Keratinocyte (primary cell): ENCODE results near the gene AAGAB. TPM values are rescaled to one million over a fixed set of nuclear protein-coding genes. Genes with fewer than 3 reads are reported as not detected.
"Not testable (repeated sequence)": the region's sequence is repeated elsewhere in the genome, so short reads cannot be mapped to it uniquely, and the experiment has no call there.

Experiments
- DNase-seq: peaks from one replicate; pipeline ENCODE4 v3.0.0-alpha.2; 2011; ENCODE audit warnings: low read depth, missing footprints, low spot score
- FAIRE-seq: peaks from 2 replicates; lab custom pipeline; 2011; peaks lifted over from hg19 to GRCh38; lab: Jason Lieb, UNC
- H2AFZ ChIP-seq: 2 replicates; pipeline ENCODE4 v1.6.0; 2012; ENCODE audit warnings: low read length, control low read depth, inconsistent platforms; ENCODE audit not compliant: control insufficient read depth
- H3K27ac ChIP-seq: 2 replicates; pipeline ENCODE4 v1.5.1; 2011; ENCODE audit warnings: low read length; ENCODE audit not compliant: control insufficient read depth, insufficient read depth
- H3K27me3 ChIP-seq: 3 replicates; pipeline ENCODE4 v1.6.0; 2011; ENCODE audit warnings: low read length; ENCODE audit not compliant: control insufficient read depth, insufficient read depth; ENCODE audit errors: extremely low read depth
- H3K36me3 ChIP-seq, 2 experiments: 2 replicates in 1 of 2; 3 replicates in 1 of 2; pipeline ENCODE4 v1.5.1; 2011; ENCODE audit warnings: low read length in 2 of 2, mild to moderate bottlenecking in 1 of 2; ENCODE audit not compliant: control insufficient read depth in 2 of 2, insufficient read depth in 2 of 2; ENCODE audit errors: extremely low read depth in 1 of 2
- H3K4me1 ChIP-seq: 3 replicates; pipeline ENCODE4 v1.5.1; 2011; ENCODE audit warnings: low read length; ENCODE audit not compliant: control insufficient read depth, insufficient read depth; ENCODE audit errors: extremely low read depth
- H3K4me2 ChIP-seq: 3 replicates; pipeline ENCODE4 v1.6.0; 2011; ENCODE audit warnings: low read depth, low read length; ENCODE audit not compliant: control insufficient read depth, insufficient read depth; ENCODE audit errors: extremely low read depth
- H3K4me3 ChIP-seq, 3 experiments: fragments of 200-600 bp in 1 of 3; sonication (generic) in 1 of 3; 2 replicates in 2 of 3; 3 replicates in 1 of 3; pipeline ENCODE4 v1.5.1; 2011 to 2016; ENCODE audit warnings: low read length in 3 of 3, mild to moderate bottlenecking in 3 of 3, control low read depth in 2 of 3, inconsistent platforms in 1 of 3, low read depth in 1 of 3, mixed read lengths in 1 of 3, mixed run types in 1 of 3, moderate library complexity in 1 of 3; ENCODE audit not compliant: control insufficient read depth in 2 of 3, insufficient read depth in 2 of 3; ENCODE audit errors: extremely low read depth in 1 of 3
- H3K79me2 ChIP-seq: 2 replicates; pipeline ENCODE4 v1.6.0; 2012; ENCODE audit warnings: low read length; ENCODE audit not compliant: control insufficient read depth, insufficient read depth
- H3K9ac ChIP-seq: 3 replicates; pipeline ENCODE4 v1.6.0; 2011; ENCODE audit warnings: low read length; ENCODE audit not compliant: control insufficient read depth, insufficient read depth; ENCODE audit errors: extremely low read depth
- H3K9me1 ChIP-seq: 3 replicates; pipeline ENCODE4 v1.6.0; 2011; ENCODE audit warnings: low read length; ENCODE audit not compliant: control insufficient read depth, insufficient read depth; ENCODE audit errors: extremely low read depth
- H3K9me3 ChIP-seq: 2 replicates; pipeline ENCODE4 v1.5.1; 2012; ENCODE audit warnings: low read depth, low read length; ENCODE audit not compliant: control insufficient read depth
- H4K20me1 ChIP-seq: 3 replicates; pipeline ENCODE4 v1.6.0; 2011; ENCODE audit warnings: low read length; ENCODE audit not compliant: control insufficient read depth, insufficient read depth; ENCODE audit errors: extremely low read depth
- EZH2 ChIP-seq: IDR thresholded peaks from one replicate; pipeline ENCODE4 v1.6.1; 2012; ENCODE audit warnings: inconsistent platforms, mild to moderate bottlenecking, low read length, moderate library complexity
- dilution Hi-C: fragments of 300-500 bp; cut with MboI; formaldehyde crosslinking; loops from one replicate; pipeline ENCODE4 v1.7.0; 2020; ENCODE audit warnings: low sequenced_read_pairs; ENCODE audit not compliant: extremely low pct_ligation_motif_present
- polyA plus RNA-seq, 5 experiments: library from polyadenylated mRNA; depleted of rRNA in 3 of 5; stranded (reverse) in 3 of 5; stranded (forward) in 1 of 5; unstranded in 1 of 5; fragments of >200 nt; gene quantifications; 1 replicate in 1 of 5; 2 replicates in 3 of 5; 3 replicates in 1 of 5; pipeline versions ENCODE4 v1.2.1 to v1.2.3, GENCODE V29; 2011 to 2012; ENCODE audit warnings: missing spikeins in 2 of 5, low read depth in 1 of 5, low replicate concordance in 1 of 5
- TF ChIP-seq, protein P1 (sequence below), 3 experiments: IDR thresholded peaks in 1 of 3; conservative IDR thresholded peaks in 1 of 3; optimal IDR thresholded peaks in 1 of 3; 2 replicates in 2 of 3; 3 replicates in 1 of 3; pipeline versions ENCODE3 to v1.5.1; 2011; ENCODE audit warnings: low read length in 3 of 3, mild to moderate bottlenecking in 3 of 3, moderate library complexity in 2 of 3, control low read depth in 1 of 3, inconsistent platforms in 1 of 3; ENCODE audit not compliant: insufficient read depth in 2 of 3; ENCODE audit errors: extremely low read depth in 1 of 3

Gene AAGAB
- polyA plus RNA-seq, 1 donor (not counting 4 experiments of a cell fraction or from before 2014, with no cell fraction given) = 82.7 TPM

DNA sequence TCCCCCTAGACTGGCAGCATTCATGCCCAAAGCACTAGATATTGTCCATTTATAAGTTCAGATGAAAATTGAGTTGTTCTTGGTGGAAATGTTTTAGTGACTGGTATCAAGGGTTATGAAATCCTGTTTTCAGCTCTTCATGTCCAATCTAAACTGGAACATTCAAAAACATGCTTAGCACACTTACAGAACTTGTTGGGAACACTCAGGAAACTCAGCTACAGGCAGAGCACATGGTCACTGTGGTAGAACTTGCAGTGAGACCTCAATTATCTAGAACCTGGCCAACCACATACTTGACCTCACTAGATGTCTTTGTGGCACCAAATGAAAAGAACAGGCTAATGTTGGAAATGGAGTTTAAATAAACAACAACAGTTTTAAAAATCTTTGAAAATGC, 100.2 kb downstream of the AAGAB start:
- TF ChIP-seq, protein P1, sequence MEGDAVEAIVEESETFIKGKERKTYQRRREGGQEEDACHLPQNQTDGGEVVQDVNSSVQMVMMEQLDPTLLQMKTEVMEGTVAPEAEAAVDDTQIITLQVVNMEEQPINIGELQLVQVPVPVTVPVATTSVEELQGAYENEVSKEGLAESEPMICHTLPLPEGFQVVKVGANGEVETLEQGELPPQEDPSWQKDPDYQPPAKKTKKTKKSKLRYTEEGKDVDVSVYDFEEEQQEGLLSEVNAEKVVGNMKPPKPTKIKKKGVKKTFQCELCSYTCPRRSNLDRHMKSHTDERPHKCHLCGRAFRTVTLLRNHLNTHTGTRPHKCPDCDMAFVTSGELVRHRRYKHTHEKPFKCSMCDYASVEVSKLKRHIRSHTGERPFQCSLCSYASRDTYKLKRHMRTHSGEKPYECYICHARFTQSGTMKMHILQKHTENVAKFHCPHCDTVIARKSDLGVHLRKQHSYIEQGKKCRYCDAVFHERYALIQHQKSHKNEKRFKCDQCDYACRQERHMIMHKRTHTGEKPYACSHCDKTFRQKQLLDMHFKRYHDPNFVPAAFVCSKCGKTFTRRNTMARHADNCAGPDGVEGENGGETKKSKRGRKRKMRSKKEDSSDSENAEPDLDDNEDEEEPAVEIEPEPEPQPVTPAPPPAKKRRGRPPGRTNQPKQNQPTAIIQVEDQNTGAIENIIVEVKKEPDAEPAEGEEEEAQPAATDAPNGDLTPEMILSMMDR (optimal IDR thresholded peaks at IDR 0.05 in 1 of 3, IDR thresholded peaks at IDR 0.05 in 1 of 3, conservative IDR thresholded peaks at IDR 0.05 in 1 of 3; ENCODE audit: extremely low read depth in 1 of 3, insufficient read depth in 2 of 3, low read length in 3 of 3) = no peak
- no peak for TF ChIP-seq EZH2
- Histone ChIP-seq H3K4me2 (no peak overlapping the region), H3K27me3 (no peaks in the 10 kb centered on the region), H3K4me1 (peaks cover 24% of the 10 kb centered on the region), H3K9me1 (peaks cover 2% of the 10 kb centered on the region), H3K36me3 (peaks cover 6 to 17% of the 10 kb centered on the region in 2 experiments), H3K9ac (no peak overlapping the region), H3K27ac (no peak overlapping the region), H4K20me1 (no peaks in the 10 kb centered on the region), H3K79me2 (peaks cover 77% of the 10 kb centered on the region), H3K4me3 (no peak overlapping the region), H2AFZ (no peak overlapping the region), H3K9me3 (no peaks in the 10 kb centered on the region)
- DNase-seq = no peak
- dilution Hi-C loops = no loop called here
- FAIRE-seq = no peak

DNA sequence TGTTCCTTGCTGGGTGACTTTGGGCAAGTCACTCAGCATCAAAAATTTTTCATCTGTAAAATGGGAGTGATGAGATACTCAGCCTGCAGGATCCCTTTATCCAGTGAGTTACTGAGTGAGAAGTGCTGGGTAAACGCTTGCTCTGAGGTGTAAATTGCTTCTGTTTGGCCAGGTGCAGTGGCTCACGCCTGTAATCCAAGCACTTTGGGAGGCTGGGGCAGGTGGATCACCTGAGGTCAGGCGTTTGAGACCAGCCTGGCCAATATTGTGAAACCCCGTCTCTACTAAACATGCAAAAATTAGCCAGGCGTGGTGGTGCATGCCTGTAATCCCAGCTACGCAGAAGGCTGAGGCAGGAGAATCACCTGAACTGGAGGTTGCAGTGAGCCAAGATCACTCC, 101.4 kb downstream of the AAGAB start:
- Histone ChIP-seq H3K79me2 (peaks cover 78% of the 10 kb centered on the region), H3K4me1 (peaks cover 36% of the 10 kb centered on the region), H3K36me3 (peaks cover 6 to 15% of the 10 kb centered on the region in 2 experiments), H3K27ac (peak overlapping the region; percentile 23)
- FAIRE-seq, H3K9me3 ChIP-seq, H3K9ac ChIP-seq, H4K20me1 ChIP-seq, DNase-seq, H3K9me1 ChIP-seq, H3K27me3 ChIP-seq, H2AFZ ChIP-seq, H3K4me2 ChIP-seq, H3K4me3 ChIP-seq, dilution Hi-C loops: not testable (repeated sequence)

DNA sequence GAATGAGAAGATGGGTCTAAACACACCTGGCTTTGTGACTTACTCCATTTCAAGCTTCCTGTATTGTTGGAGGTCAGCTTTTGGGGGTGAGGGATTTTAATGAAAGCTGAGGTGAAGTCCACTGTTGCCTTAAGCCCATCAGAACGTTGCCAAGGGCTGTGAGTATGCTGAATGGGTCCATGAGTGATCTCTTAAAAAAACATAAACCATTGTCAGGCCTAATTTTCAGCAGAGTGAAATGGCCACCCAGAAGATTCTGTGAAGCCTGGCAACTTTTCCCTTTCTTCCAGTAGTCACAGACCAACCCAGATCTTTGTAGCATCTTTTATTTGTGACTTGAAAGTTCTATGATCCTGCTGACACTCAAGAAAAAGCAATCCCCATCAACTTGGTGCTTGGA, 102.0 kb downstream of the AAGAB start:
- dilution Hi-C loops = no loop called here
- peaks cover 78% of the 10 kb centered on the region for H3K79me2 ChIP-seq
- no peak overlapping the region for H3K4me2 ChIP-seq
- no peak for TF ChIP-seq EZH2
- TF ChIP-seq, protein P1 (optimal IDR thresholded peaks at IDR 0.05 in 1 of 3, IDR thresholded peaks at IDR 0.05 in 1 of 3, conservative IDR thresholded peaks at IDR 0.05 in 1 of 3; ENCODE audit: extremely low read depth in 1 of 3, insufficient read depth in 2 of 3, low read length in 3 of 3) = no peak
- no peaks in the 10 kb centered on the region for H3K27me3 ChIP-seq
- H3K9me1 ChIP-seq = peaks cover 4% of the 10 kb centered on the region
- H3K27ac ChIP-seq = peak overlapping the region; percentile 23
- H2AFZ ChIP-seq = no peak overlapping the region
- H3K9ac ChIP-seq = no peak overlapping the region
- no peak overlapping the region for H3K4me3 ChIP-seq
- H4K20me1 ChIP-seq = no peaks in the 10 kb centered on the region
- no peak for FAIRE-seq
- peaks cover 42% of the 10 kb centered on the region for H3K4me1 ChIP-seq
- no peaks in the 10 kb centered on the region for H3K9me3 ChIP-seq
- peaks cover 6 to 13% of the 10 kb centered on the region in 2 experiments for H3K36me3 ChIP-seq
- no peak for DNase-seq
